Fibroblast of lung (primary cell): ENCODE measurements around the gene BRD7.

Experiments
- CTCF ChIP-seq, 2 donors: IDR thresholded peaks in 1 of 2; conservative IDR thresholded peaks in 1 of 2; 1 replicate in 1 of 2; 2 replicates in 1 of 2; pipeline ENCODE4 v1.5.1; 2011 to 2012; ENCODE audit warnings: low read length in 2 of 2, control low read depth in 1 of 2, inconsistent platforms in 1 of 2, low read depth in 1 of 2, mild to moderate bottlenecking in 1 of 2
- EZH2 ChIP-seq: IDR thresholded peaks from 2 replicates; pipeline ENCODE4 v1.5.1; 2012; ENCODE audit warnings: low read length, control low read depth, mild to moderate bottlenecking; ENCODE audit errors: missing control alignments

DNA sequence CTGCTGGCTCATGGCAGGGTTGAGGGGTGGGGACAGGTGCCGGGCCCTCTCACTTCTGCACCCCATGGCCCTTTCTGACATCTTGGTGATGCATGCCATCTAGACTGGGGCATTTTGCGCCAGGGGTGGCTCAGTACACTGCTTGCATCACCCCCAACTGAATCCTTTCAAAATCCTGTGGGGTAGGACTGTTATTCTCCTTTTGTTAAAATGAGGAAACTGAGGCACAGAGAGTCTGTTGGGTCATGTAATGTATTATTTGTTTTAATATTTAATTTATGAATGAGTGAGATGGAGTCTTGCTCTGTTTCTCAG lies 92.5 kb downstream of the BRD7 start:
- TF ChIP-seq CTCF (conservative IDR thresholded peaks at IDR 0.05 in 1 of 2, IDR thresholded peaks at IDR 0.05 in 1 of 2; ENCODE audit: low read depth in 1 of 2, low read length in 2 of 2): no peak
- TF ChIP-seq EZH2: no peak
